Hepatocyte (in vitro differentiated cells): ENCODE data around the gene ZBTB4. TPM values are rescaled to one million over a fixed set of nuclear protein-coding genes. Genes with fewer than 3 reads are reported as not detected.

Source experiments
- DNase-seq: peaks from one replicate; pipeline ENCODE4 v3.0.0-alpha.2; 2016; ENCODE audit warnings: low spot score
- H2AFZ ChIP-seq: fragments of 200-600 bp; sonication (generic); 2 replicates; pipeline ENCODE4 v1.6.0; 2016; ENCODE audit warnings: antibody characterized with exemption, mild to moderate bottlenecking
- H3K27ac ChIP-seq: fragments of 200-600 bp; sonication (generic); 2 replicates; pipeline ENCODE4 v1.5.1; 2016; ENCODE audit warnings: mild to moderate bottlenecking
- H3K27me3 ChIP-seq: fragments of 200-600 bp; sonication (generic); 2 replicates; pipeline ENCODE4 v1.6.1; 2016
- H3K36me3 ChIP-seq: fragments of 200-600 bp; sonication (generic); replicated peaks from 2 replicates; pipeline ENCODE4 v1.5.1; 2016; ENCODE audit warnings: low read depth; ENCODE audit not compliant: insufficient read depth
- H3K4me1 ChIP-seq: fragments of 200-600 bp; sonication (generic); 2 replicates; pipeline ENCODE4 v1.5.1; 2016; ENCODE audit warnings: mild to moderate bottlenecking, moderate library complexity; ENCODE audit not compliant: insufficient read depth
- H3K4me2 ChIP-seq: fragments of 200-600 bp; sonication (generic); 2 replicates; pipeline ENCODE4 v1.6.0; 2016
- H3K4me3 ChIP-seq: fragments of 200-600 bp; sonication (generic); 2 replicates; pipeline ENCODE4 v1.5.1; 2016; ENCODE audit warnings: mild to moderate bottlenecking
- H3K79me2 ChIP-seq: fragments of 200-600 bp; sonication (generic); 2 replicates; pipeline ENCODE4 v1.6.0; 2017; ENCODE audit warnings: mild to moderate bottlenecking
- H3K9me2 ChIP-seq: fragments of 200-600 bp; sonication (generic); replicated peaks from 2 replicates; pipeline ENCODE4 v1.6.0; 2017; ENCODE audit warnings: mild to moderate bottlenecking; ENCODE audit not compliant: insufficient read depth
- H3K9me3 ChIP-seq: fragments of 200-600 bp; sonication (generic); 2 replicates; pipeline ENCODE4 v1.5.1; 2016; ENCODE audit warnings: low read depth, mild to moderate bottlenecking
- H4K20me1 ChIP-seq: fragments of 200-600 bp; sonication (generic); 2 replicates; pipeline ENCODE4 v1.6.0; 2016; ENCODE audit warnings: mild to moderate bottlenecking; ENCODE audit not compliant: insufficient read depth, poor library complexity, severe bottlenecking
- CTCF ChIP-seq: fragments of 200-600 bp; sonication (generic); IDR thresholded peaks from 2 replicates; pipeline ENCODE4 v1.5.1; 2016; ENCODE audit warnings: antibody characterized with exemption, mild to moderate bottlenecking; ENCODE audit not compliant: poor library complexity
- EZH2 ChIP-seq: fragments of 200-600 bp; sonication (generic); IDR thresholded peaks from 2 replicates; pipeline ENCODE4 v1.6.1; 2016; ENCODE audit warnings: antibody characterized with exemption, mild to moderate bottlenecking, borderline replicate concordance
- EZH2phosphoT487 ChIP-seq: fragments of 200-600 bp; sonication (generic); IDR thresholded peaks from one replicate; pipeline ENCODE4 v1.6.1; 2018; ENCODE audit warnings: antibody characterized with exemption, mild to moderate bottlenecking, low read depth, moderate library complexity; ENCODE audit not compliant: unreplicated experiment, severe bottlenecking
- WGBS: methylation state at CpG from one replicate; pipeline ENCODE4 v1.1.6; 2016; ENCODE audit warnings: low lambda C conversion rate; ENCODE audit errors: missing lambda C conversion rate; 5-methylcytosine and 5-hydroxymethylcytosine counted together
- polyA plus RNA-seq: library from polyadenylated mRNA; unstranded; fragments of >200 nt; fragmentation: Nextera tagmentation; extraction: Ambion mirVana; gene quantifications from 2 replicates; pipeline ENCODE4 v1.2.1, GENCODE V29; 2016
- total RNA-seq: library from RNA; depleted of rRNA; stranded (reverse); fragments of >200 nt; gene quantifications from 2 replicates; pipeline ENCODE4 v1.2.3, GENCODE V29; 2014

ZBTB4 gene
- total and polyA plus RNA-seq, 2 experiments from 2014 or later = 20.8 to 27.1 TPM

GRCh38 chr17:7491583-7491982, 12.2 kb upstream of the ZBTB4 start:
- Histone ChIP-seq H3K4me2 (peak overlapping the region; percentile 27), H3K4me1 (peaks cover 27% of the 10 kb centered on the region), H3K27ac (peak overlapping the region; percentile 59), H3K79me2 (peaks cover 99% of the 10 kb centered on the region), H3K36me3 (no peaks in the 10 kb centered on the region), H4K20me1 (peaks cover 99% of the 10 kb centered on the region), H3K27me3 (no peaks in the 10 kb centered on the region), H3K9me2 (no peaks in the 10 kb centered on the region), H2AFZ (no peak overlapping the region), H3K9me3 (no peaks in the 10 kb centered on the region), H3K4me3 (no peak overlapping the region)
- WGBS = 100% methylated on average over 1 of the region's 1 CpG
- no peak for TF ChIP-seq EZH2phosphoT487
- no peak for TF ChIP-seq EZH2
- no peak for TF ChIP-seq CTCF
- DNase-seq = no peak

- H3K9me2 ChIP-seq = no peaks in the 10 kb centered on the region
- WGBS = 77% methylated on average over 8 of the region's 8 CpGs
- no peak overlapping the region for H2AFZ ChIP-seq
- H3K9me3 ChIP-seq = no peaks in the 10 kb centered on the region
- H3K4me2 ChIP-seq = no peak overlapping the region
- H3K4me1 ChIP-seq = peaks cover 33% of the 10 kb centered on the region
- TF ChIP-seq EZH2phosphoT487 = no peak
- TF ChIP-seq EZH2 = no peak
- no peak for TF ChIP-seq CTCF
- H3K27ac ChIP-seq = no peak overlapping the region
- H3K36me3 ChIP-seq = no peaks in the 10 kb centered on the region
- H3K4me3 ChIP-seq = no peak overlapping the region
- H3K79me2 ChIP-seq = peaks cover 99% of the 10 kb centered on the region
- H3K27me3 ChIP-seq = no peaks in the 10 kb centered on the region
- no peak for DNase-seq
- H4K20me1 ChIP-seq = peaks cover 100% of the 10 kb centered on the region
These were observed 10.7 kb upstream of the ZBTB4 start for GRCh38 chr17:7490144-7490543.

- peaks cover 64% of the 10 kb centered on the region for H4K20me1 ChIP-seq
- no peaks in the 10 kb centered on the region for H3K27me3 ChIP-seq
- TF ChIP-seq CTCF = no peak
- TF ChIP-seq EZH2phosphoT487 = no peak
- no peak for TF ChIP-seq EZH2
- peaks cover 74% of the 10 kb centered on the region for H3K79me2 ChIP-seq
- peak overlapping the region; percentile 88 for H3K4me2 ChIP-seq
- WGBS = 41% methylated on average over 3 of the region's 3 CpGs
- H3K36me3 ChIP-seq = no peaks in the 10 kb centered on the region
- no peaks in the 10 kb centered on the region for H3K9me2 ChIP-seq
- no peaks in the 10 kb centered on the region for H3K9me3 ChIP-seq
- peak overlapping the region; percentile 70 for H3K4me3 ChIP-seq
- H3K27ac ChIP-seq = peak overlapping the region; percentile 1
- no peak for DNase-seq
- peaks cover 46% of the 10 kb centered on the region for H3K4me1 ChIP-seq
- no peak overlapping the region for H2AFZ ChIP-seq
These were observed 6.8 kb upstream of the ZBTB4 start for GRCh38 chr17:7486181-7486580.

- peak overlapping the region; percentile 88 for H3K4me2 ChIP-seq
- H3K9me3 ChIP-seq = no peaks in the 10 kb centered on the region
- WGBS = under 1% methylated on average over 19 of the region's 19 CpGs
- no peak for DNase-seq
- peak overlapping the region; percentile 73 for H3K27ac ChIP-seq
- H3K4me1 ChIP-seq = peaks cover 55% of the 10 kb centered on the region
- peaks cover 72% of the 10 kb centered on the region for H3K79me2 ChIP-seq
- H4K20me1 ChIP-seq = peaks cover 52% of the 10 kb centered on the region
- peak overlapping the region; percentile 70 for H3K4me3 ChIP-seq
- H2AFZ ChIP-seq = no peak overlapping the region
- H3K27me3 ChIP-seq = no peaks in the 10 kb centered on the region
- H3K9me2 ChIP-seq = no peaks in the 10 kb centered on the region
- no peak for TF ChIP-seq EZH2
- no peak for TF ChIP-seq EZH2phosphoT487
- TF ChIP-seq CTCF = no peak
- no peaks in the 10 kb centered on the region for H3K36me3 ChIP-seq
These were observed 5.5 kb upstream of the ZBTB4 start for GRCh38 chr17:7484919-7485377.
